ENCODE measurements around the gene HYDIN.

HYDIN gene

DNA sequence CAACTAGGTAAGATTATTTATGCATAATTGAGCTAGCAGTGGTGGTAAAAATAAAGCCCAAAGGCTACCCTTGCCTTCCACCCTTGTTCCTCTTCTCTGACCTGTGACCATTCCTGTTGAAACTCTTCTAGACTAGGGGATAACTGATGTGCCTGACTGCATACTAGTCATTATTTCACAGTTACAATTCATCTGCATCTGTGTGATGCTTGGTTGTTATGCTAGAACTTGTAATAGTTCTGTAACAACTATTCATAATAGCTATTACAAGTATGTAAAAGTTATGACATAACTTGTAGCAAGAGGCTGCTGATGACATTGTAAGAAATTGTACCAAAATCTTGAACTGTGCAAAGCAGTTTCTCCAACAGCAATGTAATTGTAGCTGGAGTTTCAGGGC is 427.2 kb downstream of the HYDIN start:
- H2AK5ac ChIP-seq (ENCODE audit: low read depth, low read length), result no peak overlapping the region
- no peak overlapping the region for H3K9ac ChIP-seq (ENCODE audit: low read depth, low read length, poor library complexity)
- H3K23ac ChIP-seq (ENCODE audit: low read depth, low read length, poor library complexity), result no peak overlapping the region
- H2BK5ac ChIP-seq (ENCODE audit: low read length), result no peak overlapping the region
- peaks cover 3 to 4% of the 10 kb centered on the region in 2 donors for H3K4me1 ChIP-seq (ENCODE audit: control insufficient read depth in 2 of 2, insufficient read depth in 1 of 2, low read depth in 1 of 2, low read length in 2 of 2)
- no peak overlapping the region for H4K8ac ChIP-seq (ENCODE audit: low read depth, low read length)
- no peak overlapping the region for H4K91ac ChIP-seq (ENCODE audit: low read depth, low read length, poor library complexity)
- peaks cover 0 to 13% of the 10 kb centered on the region in 2 donors for H3K36me3 ChIP-seq (replicated peaks in 1 of 2; ENCODE audit: control insufficient read depth in 2 of 2, insufficient read depth in 2 of 2, low read length in 2 of 2)
- no peak overlapping the region for H3K18ac ChIP-seq (ENCODE audit: low read length)
- H3K79me1 ChIP-seq (ENCODE audit: low read depth, low read length), result peaks cover 5% of the 10 kb centered on the region
- no peak for DNase-seq (ENCODE audit: low spot score)
- H2BK12ac ChIP-seq (ENCODE audit: low read length), result no peak overlapping the region
- H3K27ac ChIP-seq (replicated peaks; ENCODE audit: low read length), result no peak overlapping the region
- H3K4me2 ChIP-seq (ENCODE audit: insufficient read depth, low read length, poor library complexity, severe bottlenecking), result no peak overlapping the region
- peaks cover 0 to 14% (median 0%) of the 10 kb centered on the region in 3 experiments for H3K27me3 ChIP-seq (ENCODE audit: control insufficient read depth in 3 of 3, insufficient read depth in 3 of 3, low read depth in 1 of 3, low read length in 3 of 3)
- peaks cover 0 to 1% of the 10 kb centered on the region in 2 donors for H3K9me3 ChIP-seq (replicated peaks in 1 of 2; ENCODE audit: control insufficient read depth in 2 of 2, insufficient read depth in 1 of 2, low read depth in 1 of 2, low read length in 2 of 2)
- no peak overlapping the region for H3K4ac ChIP-seq (ENCODE audit: low read length)
- no peak overlapping the region for H3K4me3 ChIP-seq (ENCODE audit: low read length in 2 of 2)
- no peak overlapping the region for H2AFZ ChIP-seq (ENCODE audit: low read length)
- H2BK15ac ChIP-seq (ENCODE audit: low read length), result no peak overlapping the region
- no peak overlapping the region for H3K14ac ChIP-seq (ENCODE audit: low read length)
- no peak overlapping the region for H2BK120ac ChIP-seq (ENCODE audit: low read depth, low read length)

DNA sequence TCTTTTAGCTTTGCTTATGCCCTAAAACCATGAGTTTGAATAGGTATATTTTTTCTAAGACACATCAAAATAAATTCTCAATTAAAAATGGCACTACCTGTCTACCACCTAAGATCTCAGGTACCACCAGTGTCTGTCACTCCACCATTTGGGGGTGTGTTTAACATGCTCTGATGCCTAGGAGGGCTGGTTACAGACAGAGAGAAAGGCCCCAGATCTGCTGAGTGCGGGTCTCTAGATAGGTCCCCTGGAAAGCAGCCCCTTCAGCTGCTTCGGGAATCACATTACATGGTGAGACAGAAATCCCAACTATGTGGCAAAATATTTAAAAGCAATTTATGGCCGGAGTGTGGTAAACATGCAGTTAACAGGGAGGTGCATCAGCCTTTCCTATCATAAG is 428.9 kb downstream of the HYDIN start:
- H2BK12ac ChIP-seq (ENCODE audit: low read length), result no peak overlapping the region
- H2BK120ac ChIP-seq (ENCODE audit: low read depth, low read length), result no peak overlapping the region
- H2BK5ac ChIP-seq (ENCODE audit: low read length), result no peak overlapping the region
- H3K4me1 ChIP-seq (ENCODE audit: control insufficient read depth in 2 of 2, insufficient read depth in 1 of 2, low read depth in 1 of 2, low read length in 2 of 2), result peaks cover 3 to 4% of the 10 kb centered on the region in 2 donors
- H3K27me3 ChIP-seq (ENCODE audit: control insufficient read depth in 3 of 3, insufficient read depth in 3 of 3, low read depth in 1 of 3, low read length in 3 of 3), result peaks cover 0 to 9% (median 0%) of the 10 kb centered on the region in 3 experiments
- H3K9me3 ChIP-seq (replicated peaks in 1 of 2; ENCODE audit: control insufficient read depth in 2 of 2, insufficient read depth in 1 of 2, low read depth in 1 of 2, low read length in 2 of 2), result peaks cover 0 to 1% of the 10 kb centered on the region in 2 donors
- no peak overlapping the region for H2AK5ac ChIP-seq (ENCODE audit: low read depth, low read length)
- peak overlapping the region; percentile 95 for H2AFZ ChIP-seq (ENCODE audit: low read length)
- no peak overlapping the region for H4K8ac ChIP-seq (ENCODE audit: low read depth, low read length)
- H3K4me3 ChIP-seq (ENCODE audit: low read length in 2 of 2), result peak overlapping the region in 1 of 2 donors; percentile 62
- H3K14ac ChIP-seq (ENCODE audit: low read length), result no peak overlapping the region
- no peak overlapping the region for H3K9ac ChIP-seq (ENCODE audit: low read depth, low read length, poor library complexity)
- no peak overlapping the region for H3K4ac ChIP-seq (ENCODE audit: low read length)
- H3K36me3 ChIP-seq (replicated peaks in 1 of 2; ENCODE audit: control insufficient read depth in 2 of 2, insufficient read depth in 2 of 2, low read length in 2 of 2), result peaks cover 0 to 15% of the 10 kb centered on the region in 2 donors
- no peak for DNase-seq (ENCODE audit: low spot score)
- H3K27ac ChIP-seq (replicated peaks; ENCODE audit: low read length), result no peak overlapping the region
- peaks cover 5% of the 10 kb centered on the region for H3K79me1 ChIP-seq (ENCODE audit: low read depth, low read length)
- no peak overlapping the region for H4K91ac ChIP-seq (ENCODE audit: low read depth, low read length, poor library complexity)
- no peak overlapping the region for H3K23ac ChIP-seq (ENCODE audit: low read depth, low read length, poor library complexity)
- H3K4me2 ChIP-seq (ENCODE audit: insufficient read depth, low read length, poor library complexity, severe bottlenecking), result no peak overlapping the region
- no peak overlapping the region for H2BK15ac ChIP-seq (ENCODE audit: low read length)
- WGBS, 2 donors (ENCODE audit: extremely low coverage in 2 of 2, insufficient read length in 2 of 2, insufficient replicate concordance in 1 of 2), result no CpG with 5 or more reads among the region's 3 CpGs
- H3K18ac ChIP-seq (ENCODE audit: low read length), result no peak overlapping the region

DNA sequence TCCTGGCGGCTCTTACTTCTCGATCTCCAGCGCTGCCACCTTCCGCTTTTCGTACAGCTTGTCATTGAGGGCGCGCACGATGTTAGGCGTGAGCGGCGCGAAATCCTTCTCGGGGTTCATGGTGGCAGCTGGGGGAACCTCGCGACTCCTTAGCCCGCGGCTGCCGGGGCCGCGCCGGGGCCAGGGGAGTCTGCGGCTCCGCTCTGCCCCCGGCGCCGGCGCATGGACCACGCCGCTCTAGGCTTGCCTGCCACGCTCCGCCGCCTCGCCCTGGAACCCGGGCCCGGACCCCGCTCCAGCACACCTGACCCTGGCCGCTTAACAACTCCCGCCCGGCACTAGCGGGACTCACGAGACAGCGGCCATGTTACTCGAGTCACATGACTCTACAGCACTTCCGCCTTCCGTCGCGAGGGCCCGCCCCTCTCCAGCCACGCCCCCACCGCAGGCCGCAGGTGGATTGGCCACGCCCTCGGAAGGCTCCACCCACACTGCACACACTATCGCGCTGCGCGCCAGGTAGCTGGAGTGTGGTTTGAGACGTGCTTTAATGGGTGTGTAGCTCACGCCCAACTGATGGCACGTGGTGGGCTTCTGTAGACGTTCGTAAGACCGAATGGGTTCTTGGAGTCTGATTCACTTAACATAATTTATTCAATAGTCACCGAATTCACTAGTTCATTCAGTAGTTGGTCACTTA is 429.6 kb downstream of the HYDIN start, which contains the start of gene VAC14:
Gene VAC14 (minus strand): TSS at position 378 of the 700 bp plus-strand sequence. CDS start 258 bp downstream, at position 120.
- H3K9ac ChIP-seq (ENCODE audit: low read depth, low read length, poor library complexity), result peak within 1 kb of the TSS; percentile 88
- no peak within 1 kb of the TSS for H3K4ac ChIP-seq (ENCODE audit: low read length)
- H2BK15ac ChIP-seq (ENCODE audit: low read length), result no peak within 1 kb of the TSS
- WGBS, 2 donors (ENCODE audit: extremely low coverage in 2 of 2, insufficient read length in 2 of 2, insufficient replicate concordance in 1 of 2), result no CpG with 5 or more reads among the region's 64 CpGs
- H3K14ac ChIP-seq (ENCODE audit: low read length), result no peak within 1 kb of the TSS
- peak within 1 kb of the TSS; percentile 93 for H3K4me2 ChIP-seq (ENCODE audit: insufficient read depth, low read length, poor library complexity, severe bottlenecking)
- peaks cover 0 to 15% of the 10 kb centered on the region in 2 donors for H3K36me3 ChIP-seq (replicated peaks in 1 of 2; ENCODE audit: control insufficient read depth in 2 of 2, insufficient read depth in 2 of 2, low read length in 2 of 2)
- H4K91ac ChIP-seq (ENCODE audit: low read depth, low read length, poor library complexity), result no peak within 1 kb of the TSS
- H3K23ac ChIP-seq (ENCODE audit: low read depth, low read length, poor library complexity), result peak within 1 kb of the TSS; percentile 61
- H3K4me3 ChIP-seq (ENCODE audit: low read length in 2 of 2), result peak within 1 kb of the TSS; percentile 62 to 96
- peak within 1 kb of the TSS; percentile 50 for H3K18ac ChIP-seq (ENCODE audit: low read length)
- peak within 1 kb of the TSS; percentile 31 for H2AK5ac ChIP-seq (ENCODE audit: low read depth, low read length)
- peaks cover 3 to 4% of the 10 kb centered on the region in 2 donors for H3K4me1 ChIP-seq (ENCODE audit: control insufficient read depth in 2 of 2, insufficient read depth in 1 of 2, low read depth in 1 of 2, low read length in 2 of 2)
- H3K79me1 ChIP-seq (ENCODE audit: low read depth, low read length), result peaks cover 7% of the 10 kb centered on the region
- H3K9me3 ChIP-seq (replicated peaks in 1 of 2; ENCODE audit: control insufficient read depth in 2 of 2, insufficient read depth in 1 of 2, low read depth in 1 of 2, low read length in 2 of 2), result peaks cover 0 to 1% of the 10 kb centered on the region in 2 donors
- H2AFZ ChIP-seq (ENCODE audit: low read length), result peak within 1 kb of the TSS; percentile 95
- H2BK120ac ChIP-seq (ENCODE audit: low read depth, low read length), result no peak within 1 kb of the TSS
- H3K27ac ChIP-seq (replicated peaks; ENCODE audit: low read length), result no peak within 1 kb of the TSS
- no peak within 1 kb of the TSS for H4K8ac ChIP-seq (ENCODE audit: low read depth, low read length)
- peaks cover 0 to 9% (median 0%) of the 10 kb centered on the region in 3 experiments for H3K27me3 ChIP-seq (ENCODE audit: control insufficient read depth in 3 of 3, insufficient read depth in 3 of 3, low read depth in 1 of 3, low read length in 3 of 3)
- DNase-seq (ENCODE audit: low spot score), result peak; percentile 84
- H2BK5ac ChIP-seq (ENCODE audit: low read length), result no peak within 1 kb of the TSS
- H2BK12ac ChIP-seq (ENCODE audit: low read length), result no peak within 1 kb of the TSS

DNA sequence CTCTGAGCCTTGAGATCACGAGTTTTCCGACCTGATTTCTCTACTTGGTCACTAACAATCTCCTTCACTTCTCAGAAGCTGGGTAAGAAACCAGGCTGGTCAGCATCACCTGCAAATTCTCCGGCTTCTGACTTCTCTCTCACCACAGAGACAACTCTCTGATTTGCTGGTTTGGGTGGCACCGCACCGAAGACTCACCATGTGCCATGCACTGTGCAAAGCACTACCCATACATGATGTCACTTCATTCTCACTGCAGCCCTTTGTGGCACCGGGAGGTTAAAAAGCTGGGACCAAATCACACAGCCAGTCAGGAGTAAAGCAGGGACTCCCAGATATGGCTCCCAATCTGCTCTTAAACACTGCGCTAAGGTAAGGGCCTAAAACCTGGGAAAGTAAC is 430.2 kb downstream of the HYDIN start:
- Histone ChIP-seq H4K8ac (ENCODE audit: low read depth, low read length) (no peak overlapping the region), H3K4me1 (ENCODE audit: control insufficient read depth in 2 of 2, insufficient read depth in 1 of 2, low read depth in 1 of 2, low read length in 2 of 2) (peaks cover 3 to 4% of the 10 kb centered on the region in 2 donors), H2BK5ac (ENCODE audit: low read length) (no peak overlapping the region), H2AFZ (ENCODE audit: low read length) (peak overlapping the region; percentile 95), H3K27ac (replicated peaks; ENCODE audit: low read length) (no peak overlapping the region), H2BK120ac (ENCODE audit: low read depth, low read length) (no peak overlapping the region), H2BK15ac (ENCODE audit: low read length) (no peak overlapping the region), H3K27me3 (ENCODE audit: control insufficient read depth in 3 of 3, insufficient read depth in 3 of 3, low read depth in 1 of 3, low read length in 3 of 3) (peaks cover 0 to 9% (median 0%) of the 10 kb centered on the region in 3 experiments), H4K91ac (ENCODE audit: low read depth, low read length, poor library complexity) (no peak overlapping the region), H3K36me3 (replicated peaks in 1 of 2; ENCODE audit: control insufficient read depth in 2 of 2, insufficient read depth in 2 of 2, low read length in 2 of 2) (peaks cover 0 to 15% of the 10 kb centered on the region in 2 donors), H3K18ac (ENCODE audit: low read length) (peak overlapping the region; percentile 49), H3K23ac (ENCODE audit: low read depth, low read length, poor library complexity) (no peak overlapping the region), H3K14ac (ENCODE audit: low read length) (no peak overlapping the region), H3K9me3 (replicated peaks in 1 of 2; ENCODE audit: control insufficient read depth in 2 of 2, insufficient read depth in 1 of 2, low read depth in 1 of 2, low read length in 2 of 2) (peaks cover 0 to 1% of the 10 kb centered on the region in 2 donors), H3K4me3 (ENCODE audit: low read length in 2 of 2) (peak overlapping the region; percentile 62 to 96), H3K79me1 (ENCODE audit: low read depth, low read length) (peaks cover 7% of the 10 kb centered on the region), H3K4ac (ENCODE audit: low read length) (no peak overlapping the region), H2BK12ac (ENCODE audit: low read length) (no peak overlapping the region), H3K9ac (ENCODE audit: low read depth, low read length, poor library complexity) (peak overlapping the region; percentile 88), H2AK5ac (ENCODE audit: low read depth, low read length) (peak overlapping the region; percentile 31), H3K4me2 (ENCODE audit: insufficient read depth, low read length, poor library complexity, severe bottlenecking) (peak overlapping the region; percentile 93)
- no peak for DNase-seq (ENCODE audit: low spot score)
- no CpG with 5 or more reads among the region's 7 CpGs for WGBS, 2 donors (ENCODE audit: extremely low coverage in 2 of 2, insufficient read length in 2 of 2, insufficient replicate concordance in 1 of 2)
